ENCODE data around the gene SWSAP1. TPM values are rescaled to one million over a fixed set of nuclear protein-coding genes. Genes with fewer than 3 reads are reported as not detected.

The SWSAP1 gene
- total and polyA plus RNA-seq, 2 of the 8 experiments (the other 6 are each of a cell fraction or from before 2014, with no cell fraction given), result 3.1 to 5.2 TPM

- TF ChIP-seq PHF8 (conservative IDR thresholded peaks at IDR 0.05; ENCODE audit: low read depth, low read length) (no peak), KDM5A (IDR thresholded peaks at IDR 0.05; ENCODE audit: low read length) (no peak), ATF3 (IDR thresholded peaks at IDR 0.05; ENCODE audit: insufficient read depth, low read depth, low read length) (no peak), E2F6 (IDR thresholded peaks at IDR 0.05) (no peak), TEAD4 (IDR thresholded peaks at IDR 0.05; ENCODE audit: low read depth, low read length) (no peak), BRCA1 (IDR thresholded peaks at IDR 0.05; ENCODE audit: low read depth, low read length) (no peak), MAX (IDR thresholded peaks at IDR 0.05) (peak; percentile 12; the same call in 1 of the 2 replicates), ZNF274 (IDR thresholded peaks at IDR 0.05; ENCODE audit: borderline replicate concordance, extremely low read depth, low read length) (no peak), EGR1 (IDR thresholded peaks at IDR 0.05; ENCODE audit: borderline replicate concordance, low read depth, low read length) (peak; percentile 97), USF2 (IDR thresholded peaks at IDR 0.05; ENCODE audit: low read length) (no peak), CEBPB (IDR thresholded peaks at IDR 0.05; ENCODE audit: low read depth, low read length) (no peak), SAP30 (IDR thresholded peaks at IDR 0.05; ENCODE audit: insufficient read depth, insufficient replicate concordance, low read length) (no peak), YY1 (IDR thresholded peaks at IDR 0.05; ENCODE audit: low read depth, low read length) (no peak), NRF1 (IDR thresholded peaks at IDR 0.05; ENCODE audit: low read depth, low read length) (no peak), SUZ12 (IDR thresholded peaks at IDR 0.05; ENCODE audit: low read length) (no peak), GTF2F1 (IDR thresholded peaks at IDR 0.05; ENCODE audit: borderline replicate concordance, low read depth, low read length) (no peak), GABPA (IDR thresholded peaks at IDR 0.05; ENCODE audit: borderline replicate concordance, insufficient read depth, low read length) (no peak), JUND (IDR thresholded peaks at IDR 0.05; ENCODE audit: low read length) (no peak), KDM4A (IDR thresholded peaks at IDR 0.05; ENCODE audit: low read depth, low read length, severe bottlenecking) (no peak), SIN3A (conservative IDR thresholded peaks at IDR 0.05 in 1 of 2, IDR thresholded peaks at IDR 0.05 in 1 of 2; ENCODE audit: low read depth in 1 of 2, low read length in 2 of 2) (no peak), RXRA (IDR thresholded peaks at IDR 0.05; ENCODE audit: insufficient read depth, low read depth, low read length) (no peak), SIX5 (IDR thresholded peaks at IDR 0.05; ENCODE audit: low read depth, low read length) (no peak)
These were observed 31.6 kb downstream of the SWSAP1 start (continued) for GRCh38 chr19:11405846-11406643.
